Skeletal muscle satellite cell (primary cell): ENCODE data around the gene PFKL.

Source experiments
- H3K27me3 ChIP-seq: 2 replicates; pipeline ENCODE4 v1.7.0; 2013; ENCODE audit warnings: low read length; ENCODE audit not compliant: control insufficient read depth, insufficient read depth
- H3K36me3 ChIP-seq: 2 replicates; pipeline ENCODE4 v1.7.0; 2013; ENCODE audit warnings: mild to moderate bottlenecking, control low read depth, low read length; ENCODE audit not compliant: insufficient read depth
- H3K4me1 ChIP-seq: 2 replicates; pipeline ENCODE4 v1.7.0; 2013; ENCODE audit warnings: low read length; ENCODE audit not compliant: control insufficient read depth, insufficient read depth
- H3K4me2 ChIP-seq: 2 replicates; pipeline ENCODE4 v1.7.0; 2013; ENCODE audit warnings: mild to moderate bottlenecking, low read length
- H3K4me3 ChIP-seq: 2 replicates; pipeline ENCODE4 v1.7.0; 2013; ENCODE audit warnings: low read length
- H3K9ac ChIP-seq: 2 replicates; pipeline ENCODE4 v1.7.0; 2013; ENCODE audit warnings: mild to moderate bottlenecking, low read depth, low read length, moderate library complexity
- H3K9me3 ChIP-seq: replicated peaks from 2 replicates; pipeline ENCODE4 v1.7.0; 2013; ENCODE audit warnings: mild to moderate bottlenecking, control low read depth, low read length

PFKL gene

GRCh38 chr21:44319407-44320065, 19.7 kb downstream of the PFKL start:
- Histone ChIP-seq H3K9ac (no peak overlapping the region), H3K4me2 (no peak overlapping the region), H3K36me3 (peaks cover 38% of the 10 kb centered on the region)

GRCh38 chr21:44320847-44321246, 21.0 kb downstream of the PFKL start:
- Histone ChIP-seq H3K27me3 (no peaks in the 10 kb centered on the region), H3K4me1 (no peaks in the 10 kb centered on the region), H3K9me3 (no peaks in the 10 kb centered on the region), H3K4me3 (no peak overlapping the region), H3K9ac (no peak overlapping the region), H3K4me2 (no peak overlapping the region), H3K36me3 (peaks cover 38% of the 10 kb centered on the region)

More at GRCh38 chr21:44319407-44320065, 19.7 kb downstream of the PFKL start:
- H3K4me3 ChIP-seq: no peak overlapping the region
- no peaks in the 10 kb centered on the region for H3K4me1 ChIP-seq
- H3K27me3 ChIP-seq: no peaks in the 10 kb centered on the region
- no peaks in the 10 kb centered on the region for H3K9me3 ChIP-seq

GRCh38 chr21:44321846-44322450, 22.1 kb downstream of the PFKL start:
- Histone ChIP-seq H3K4me2 (no peak overlapping the region), H3K9ac (no peak overlapping the region)

DNA sequence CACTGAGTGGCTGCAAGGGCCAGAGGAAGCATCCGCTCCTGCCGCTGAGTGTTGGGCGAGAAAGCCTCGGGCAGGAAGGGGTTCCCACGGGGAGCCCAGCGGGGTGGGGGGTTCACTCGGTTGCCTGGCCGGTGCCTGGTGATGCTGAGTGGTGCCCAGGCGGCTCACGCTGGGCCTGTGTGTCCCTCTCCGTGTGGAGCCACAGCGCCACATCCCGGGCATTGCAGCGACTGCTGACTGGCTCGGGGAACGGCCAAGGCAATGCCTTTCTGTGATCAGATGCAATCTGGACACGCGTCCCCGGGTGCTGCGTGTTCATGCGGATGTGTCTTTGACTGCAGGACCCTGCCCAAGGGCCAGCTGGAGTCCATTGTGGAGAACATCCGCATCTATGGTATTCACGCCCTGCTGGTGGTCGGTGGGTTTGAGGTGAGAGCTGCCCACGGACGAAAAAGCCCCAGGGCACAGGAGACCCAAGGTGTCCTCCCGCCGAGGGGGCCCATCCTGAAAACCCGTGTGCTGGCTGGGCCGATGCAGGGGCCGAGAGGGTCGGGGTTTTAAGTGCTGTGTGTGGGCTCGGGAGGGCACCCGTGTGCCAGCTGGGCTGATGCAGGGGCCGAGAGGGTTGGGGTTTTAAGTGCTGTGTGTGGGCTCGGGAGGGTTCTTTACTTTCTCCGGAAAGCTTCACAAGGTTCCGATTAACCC, 22.9 kb downstream of the PFKL start:
- Histone ChIP-seq H3K4me2 (no peak overlapping the region), H3K9me3 (no peaks in the 10 kb centered on the region), H3K27me3 (no peaks in the 10 kb centered on the region), H3K4me3 (no peak overlapping the region), H3K4me1 (no peaks in the 10 kb centered on the region), H3K36me3 (peaks cover 39% of the 10 kb centered on the region), H3K9ac (no peak overlapping the region)

More at GRCh38 chr21:44321846-44322450, 22.1 kb downstream of the PFKL start:
- H3K4me1 ChIP-seq: no peaks in the 10 kb centered on the region
- H3K4me3 ChIP-seq: no peak overlapping the region
- H3K36me3 ChIP-seq: peaks cover 34% of the 10 kb centered on the region
- H3K9me3 ChIP-seq: no peaks in the 10 kb centered on the region
- H3K27me3 ChIP-seq: no peaks in the 10 kb centered on the region

- Histone ChIP-seq H3K4me1 (no peaks in the 10 kb centered on the region), H3K4me2 (no peak overlapping the region), H3K27me3 (no peaks in the 10 kb centered on the region), H3K9me3 (no peaks in the 10 kb centered on the region), H3K9ac (no peak overlapping the region), H3K36me3 (peaks cover 34% of the 10 kb centered on the region), H3K4me3 (no peak overlapping the region)
Measured at GRCh38 chr21:44323591-44323990, 23.7 kb downstream of the PFKL start.

GRCh38 chr21:44324106-44324853, 24.4 kb downstream of the PFKL start:
- H3K36me3 ChIP-seq: peaks cover 30% of the 10 kb centered on the region
- no peaks in the 10 kb centered on the region for H3K27me3 ChIP-seq
- no peaks in the 10 kb centered on the region for H3K4me1 ChIP-seq
- H3K9ac ChIP-seq: no peak overlapping the region
- no peaks in the 10 kb centered on the region for H3K9me3 ChIP-seq
- no peak overlapping the region for H3K4me3 ChIP-seq
- no peak overlapping the region for H3K4me2 ChIP-seq

DNA sequence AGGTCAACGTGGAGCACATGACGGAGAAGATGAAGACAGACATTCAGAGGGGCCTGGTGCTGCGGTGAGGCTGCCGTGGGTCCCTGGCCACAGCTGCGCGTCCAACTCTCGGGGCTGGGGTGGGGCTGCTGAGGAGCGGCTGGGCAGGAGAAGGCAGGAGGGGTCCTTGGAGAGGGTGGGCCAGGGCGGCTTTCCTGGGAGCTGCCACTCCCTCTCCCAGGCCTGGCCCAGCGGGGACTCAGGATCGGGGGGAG, 24.9 kb downstream of the PFKL start:
- Histone ChIP-seq H3K9me3 (no peaks in the 10 kb centered on the region), H3K36me3 (peaks cover 26% of the 10 kb centered on the region), H3K4me1 (no peaks in the 10 kb centered on the region), H3K4me2 (no peak overlapping the region), H3K27me3 (no peaks in the 10 kb centered on the region), H3K9ac (no peak overlapping the region), H3K4me3 (no peak overlapping the region)

DNA sequence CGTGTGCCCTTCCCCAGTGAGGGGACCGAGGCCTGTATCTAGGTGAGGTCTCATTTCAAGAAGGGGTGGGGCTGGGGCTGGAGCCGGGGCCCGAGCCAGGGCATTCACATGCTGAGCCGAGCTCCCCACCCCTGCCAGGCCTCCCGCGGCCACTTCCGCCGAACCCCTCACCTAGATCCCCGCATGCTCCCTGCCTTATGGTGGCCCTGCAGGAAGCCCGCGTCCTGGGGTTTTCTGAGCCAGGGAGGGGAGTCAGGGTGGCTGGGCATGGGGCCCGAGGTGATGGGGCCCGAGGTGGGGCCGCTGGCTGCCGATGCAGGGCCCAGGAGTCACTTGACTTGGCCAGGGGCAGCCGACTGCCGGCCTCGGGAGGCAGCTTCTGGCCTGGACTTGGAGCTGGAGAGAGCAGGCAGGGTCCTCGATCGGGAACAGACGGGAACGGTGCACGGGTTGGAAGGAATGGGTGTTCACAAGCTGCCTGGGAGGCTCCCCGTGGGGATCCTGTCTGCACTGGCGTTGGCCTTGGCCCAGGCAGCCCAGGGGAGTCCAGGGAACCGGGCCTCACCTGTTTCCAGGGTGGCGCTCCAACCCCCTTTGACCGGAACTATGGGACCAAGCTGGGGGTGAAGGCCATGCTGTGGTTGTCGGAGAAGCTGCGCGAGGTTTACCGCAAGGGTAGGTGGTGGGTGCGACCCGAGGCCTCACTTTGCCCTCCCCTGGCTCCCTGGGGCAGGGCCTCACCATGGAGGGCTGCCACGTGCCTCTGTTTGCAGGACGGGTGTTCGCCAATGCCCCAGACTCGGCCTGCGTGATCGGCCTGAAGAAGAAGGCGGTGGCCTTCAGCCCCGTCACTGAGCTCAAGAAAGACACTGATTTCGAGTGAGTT, 25.8 kb downstream of the PFKL start:
- Histone ChIP-seq H3K9me3 (no peaks in the 10 kb centered on the region), H3K9ac (no peak overlapping the region), H3K4me1 (no peaks in the 10 kb centered on the region), H3K36me3 (peaks cover 20% of the 10 kb centered on the region), H3K27me3 (no peaks in the 10 kb centered on the region), H3K4me2 (no peak overlapping the region), H3K4me3 (no peak overlapping the region)

GRCh38 chr21:44326272-44326647, 26.4 kb downstream of the PFKL start:
- Histone ChIP-seq H3K9me3 (no peaks in the 10 kb centered on the region), H3K4me1 (no peaks in the 10 kb centered on the region), H3K9ac (no peak overlapping the region), H3K4me3 (no peak overlapping the region), H3K27me3 (no peaks in the 10 kb centered on the region), H3K4me2 (no peak overlapping the region), H3K36me3 (peaks cover 18% of the 10 kb centered on the region)

- no peaks in the 10 kb centered on the region for H3K9me3 ChIP-seq
- peaks cover 18% of the 10 kb centered on the region for H3K36me3 ChIP-seq
- H3K4me2 ChIP-seq: no peak overlapping the region
- H3K4me1 ChIP-seq: no peaks in the 10 kb centered on the region
- no peak overlapping the region for H3K4me3 ChIP-seq
- no peak overlapping the region for H3K9ac ChIP-seq
- no peaks in the 10 kb centered on the region for H3K27me3 ChIP-seq
Measured at GRCh38 chr21:44326716-44327602, 27.1 kb downstream of the PFKL start.
